Adrenal gland (tissue), 5 donors: ENCODE measurements around the gene NEDD9.

Experiments
- POLR2A ChIP-seq, 2 donors: fragments of 450-650 bp; IDR thresholded peaks; one replicate each; pipeline ENCODE4 v1.6.1; 2017; ENCODE audit warnings: antibody characterized with exemption in 2 of 2, mild to moderate bottlenecking in 2 of 2, moderate library complexity in 1 of 2
- TF ChIP-seq, protein P1 (sequence below), 6 experiments: fragments of 450-650 bp in 4 of 6; fragments of 200-600 bp in 2 of 6; sonication (generic) in 1 of 6; IDR thresholded peaks; 1 replicate in 5 of 6; 2 replicates in 1 of 6; pipeline versions ENCODE4 v1.5.1 to v1.8.0; 2016 to 2021; ENCODE audit warnings: antibody characterized with exemption in 6 of 6, mild to moderate bottlenecking in 2 of 6, moderate library complexity in 1 of 6
- donor health status: DM: no; HTN: no; CAD: no.

DNA sequence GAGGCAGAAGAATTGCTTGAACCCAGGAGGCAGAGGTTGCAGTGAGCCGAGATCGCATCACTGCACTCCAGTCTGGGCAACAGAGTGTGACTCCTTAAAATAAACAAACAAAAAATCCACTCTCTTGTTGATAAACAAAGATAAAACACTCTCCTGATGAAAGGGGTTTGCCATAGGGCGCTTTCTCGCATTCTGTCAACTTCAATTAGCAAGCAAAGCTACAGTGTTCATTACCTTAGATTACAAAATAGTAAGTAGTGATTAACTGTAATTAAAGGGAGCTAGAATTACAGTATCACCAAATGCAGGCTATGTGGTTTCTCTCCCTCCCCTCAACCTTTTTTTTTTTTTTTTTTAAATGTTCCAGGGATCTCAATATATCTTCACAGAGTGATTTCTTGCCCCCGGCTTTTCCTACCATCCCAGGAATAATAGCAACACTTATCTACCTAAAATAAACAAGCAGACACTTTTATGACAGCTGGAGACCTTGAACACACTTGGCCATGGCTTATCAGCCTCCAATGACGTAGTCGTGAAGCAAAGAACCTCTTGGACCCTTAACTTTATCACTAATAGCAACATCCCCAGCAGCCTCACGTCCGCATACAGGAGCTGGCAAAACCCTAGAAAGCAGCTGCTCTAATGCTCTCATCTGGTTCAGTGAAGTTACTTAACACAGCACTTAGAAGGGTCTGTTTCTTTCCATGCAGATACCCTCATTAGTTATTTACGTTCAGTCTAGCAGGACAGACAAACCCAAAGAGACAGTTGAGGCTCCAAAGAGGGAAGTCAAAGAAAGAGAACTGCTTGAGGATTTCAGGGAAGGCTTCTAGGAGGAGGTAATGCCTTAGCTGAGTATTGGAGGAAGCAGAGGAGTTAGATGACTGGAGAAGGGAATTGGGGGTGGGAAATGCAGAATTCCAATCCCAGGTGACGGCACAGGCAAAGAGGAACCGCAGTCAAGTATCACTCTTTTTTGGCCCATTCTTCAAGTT is 37.9 kb upstream of the NEDD9 start:
- no peak for TF ChIP-seq POLR2A (IDR thresholded peaks at IDR 0.05)
- TF ChIP-seq, protein P1, sequence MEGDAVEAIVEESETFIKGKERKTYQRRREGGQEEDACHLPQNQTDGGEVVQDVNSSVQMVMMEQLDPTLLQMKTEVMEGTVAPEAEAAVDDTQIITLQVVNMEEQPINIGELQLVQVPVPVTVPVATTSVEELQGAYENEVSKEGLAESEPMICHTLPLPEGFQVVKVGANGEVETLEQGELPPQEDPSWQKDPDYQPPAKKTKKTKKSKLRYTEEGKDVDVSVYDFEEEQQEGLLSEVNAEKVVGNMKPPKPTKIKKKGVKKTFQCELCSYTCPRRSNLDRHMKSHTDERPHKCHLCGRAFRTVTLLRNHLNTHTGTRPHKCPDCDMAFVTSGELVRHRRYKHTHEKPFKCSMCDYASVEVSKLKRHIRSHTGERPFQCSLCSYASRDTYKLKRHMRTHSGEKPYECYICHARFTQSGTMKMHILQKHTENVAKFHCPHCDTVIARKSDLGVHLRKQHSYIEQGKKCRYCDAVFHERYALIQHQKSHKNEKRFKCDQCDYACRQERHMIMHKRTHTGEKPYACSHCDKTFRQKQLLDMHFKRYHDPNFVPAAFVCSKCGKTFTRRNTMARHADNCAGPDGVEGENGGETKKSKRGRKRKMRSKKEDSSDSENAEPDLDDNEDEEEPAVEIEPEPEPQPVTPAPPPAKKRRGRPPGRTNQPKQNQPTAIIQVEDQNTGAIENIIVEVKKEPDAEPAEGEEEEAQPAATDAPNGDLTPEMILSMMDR (IDR thresholded peaks at IDR 0.05) = no peak
